Stimulated activated CD8-positive, alpha-beta memory T cell treated with anti-CD3 and anti-CD28 coated beads, Interleukin-7, amount 100 ng/mL, for 1 hour (primary cell): ENCODE results near the gene ZNF280A.
A peak's percentile ranks its signal among the peaks of the same experiment; 100 is the strongest.
"Not testable (repeated sequence)": the region's sequence is repeated elsewhere in the genome, so short reads cannot be mapped to it uniquely, and the experiment has no call there.

ENCODE experiments used
- DNase-seq, 2 donors: peaks; one replicate each; pipeline ENCODE4 v3.0.0-alpha.2; 2020; ENCODE audit warnings: low read depth in 2 of 2

The ZNF280A gene

DNA sequence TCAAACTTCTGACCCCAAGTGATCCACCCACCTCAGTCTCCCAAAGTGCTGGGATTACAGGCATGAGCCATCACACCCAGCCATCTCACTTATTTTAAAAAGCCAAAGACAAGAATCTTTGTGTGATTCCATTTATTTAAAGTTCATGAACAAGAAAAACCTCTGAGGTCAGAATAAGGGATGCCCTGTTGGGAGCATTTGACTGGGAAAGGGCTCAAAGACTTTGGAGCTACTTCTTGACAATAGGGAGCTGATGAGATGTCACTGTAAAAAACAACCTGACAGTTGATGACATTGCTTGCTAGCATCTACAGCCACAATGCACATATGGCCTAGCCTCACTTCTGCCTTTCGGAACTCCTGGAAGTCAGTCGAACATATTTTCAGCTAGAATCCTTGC is 6.5 kb downstream of the ZNF280A start:
- no peak for DNase-seq

DNA sequence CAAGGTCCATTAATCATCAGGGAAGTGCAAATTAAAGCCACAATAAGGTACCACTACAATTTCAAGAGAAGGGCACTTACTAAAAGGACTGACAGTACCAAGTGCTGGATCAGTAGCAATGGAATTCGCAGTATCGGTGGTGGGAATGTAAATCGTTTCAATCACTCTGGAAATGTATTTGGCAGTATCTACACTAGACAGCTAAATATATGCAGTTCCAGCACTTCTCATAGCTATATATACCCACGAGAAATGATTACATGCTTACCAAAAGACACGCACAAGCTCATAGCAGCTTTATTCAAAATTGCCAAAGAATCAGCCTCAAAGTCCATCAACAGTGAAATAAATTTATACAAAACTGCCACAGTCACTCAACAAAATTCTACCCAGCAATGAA is 7.1 kb downstream of the ZNF280A start:
- DNase-seq, result no peak

DNA sequence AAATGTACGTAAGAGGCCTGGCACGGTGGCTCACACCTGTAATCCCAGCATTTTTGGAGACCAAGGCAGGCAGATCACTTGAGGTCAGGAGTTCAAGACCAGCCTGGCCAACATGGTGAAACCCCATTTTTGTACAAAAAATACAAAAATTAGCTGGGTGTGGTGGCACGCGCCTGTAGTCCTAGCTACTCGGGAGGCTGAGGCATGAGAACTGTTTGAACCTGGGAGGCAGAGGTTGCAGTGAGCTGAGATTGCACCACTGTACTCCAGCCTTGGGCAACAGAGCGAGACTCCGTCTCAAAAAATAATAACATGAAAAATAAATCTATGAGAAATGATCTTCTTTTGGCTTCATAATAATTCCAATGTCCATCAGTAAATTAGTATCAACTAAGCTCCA is 9.2 kb downstream of the ZNF280A start:
- not testable (repeated sequence) for DNase-seq

- not testable (repeated sequence) for DNase-seq
Measured at GRCh38 chr22:22509912-22510311, 10.2 kb downstream of the ZNF280A start.

DNA sequence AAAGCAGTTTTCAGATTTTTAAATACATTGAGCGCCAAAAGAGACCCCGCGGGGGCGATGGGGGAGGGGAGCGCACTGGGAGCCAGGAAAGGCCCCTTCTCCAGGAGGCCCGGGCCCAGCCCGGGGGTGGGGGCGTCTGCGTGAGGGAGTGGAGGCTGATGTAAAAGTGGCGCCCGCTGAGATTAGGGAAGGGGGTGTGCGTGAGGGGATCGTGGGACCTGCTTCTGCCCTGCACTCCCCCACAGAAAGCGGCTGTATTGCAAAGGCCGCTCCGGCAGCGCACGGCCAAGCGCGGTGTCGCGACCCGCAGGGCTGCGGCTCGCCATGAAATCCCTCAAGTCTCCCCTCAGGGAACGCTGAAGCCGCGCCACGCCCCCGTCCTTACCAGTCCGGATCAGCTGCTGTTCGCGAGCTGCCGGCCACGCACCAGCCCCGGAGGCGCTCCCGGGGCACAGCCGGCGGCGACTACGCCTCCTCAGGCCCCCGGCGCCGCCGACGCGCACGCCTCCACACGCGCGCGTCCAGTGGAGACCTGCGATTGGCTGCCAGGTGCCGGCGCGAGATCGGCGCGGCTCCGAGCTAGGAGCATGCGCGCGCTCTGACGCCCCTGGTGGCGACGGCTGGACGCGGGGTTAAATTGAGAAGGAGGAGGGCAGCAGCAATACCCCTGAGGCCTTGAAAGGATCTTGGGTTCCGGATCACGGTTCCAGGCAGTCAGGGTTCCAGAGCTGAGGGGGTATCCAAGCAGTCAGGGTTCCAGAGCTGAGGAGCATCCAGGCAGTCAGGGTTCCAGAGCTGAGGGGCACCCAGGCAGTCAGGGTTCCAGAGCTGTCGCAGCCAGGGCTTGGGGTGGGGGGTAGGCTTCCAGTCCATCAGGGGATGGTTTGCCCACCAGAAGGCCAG is 11.5 kb downstream of the ZNF280A start, which contains the start of gene ZNF280B:
Gene ZNF280B (minus strand): TSS at position 469 of the 903 bp plus-strand sequence. CDS start 19,344 bp downstream, outside the sequence.
- DNase-seq, result peak; percentile 60 to 70

DNA sequence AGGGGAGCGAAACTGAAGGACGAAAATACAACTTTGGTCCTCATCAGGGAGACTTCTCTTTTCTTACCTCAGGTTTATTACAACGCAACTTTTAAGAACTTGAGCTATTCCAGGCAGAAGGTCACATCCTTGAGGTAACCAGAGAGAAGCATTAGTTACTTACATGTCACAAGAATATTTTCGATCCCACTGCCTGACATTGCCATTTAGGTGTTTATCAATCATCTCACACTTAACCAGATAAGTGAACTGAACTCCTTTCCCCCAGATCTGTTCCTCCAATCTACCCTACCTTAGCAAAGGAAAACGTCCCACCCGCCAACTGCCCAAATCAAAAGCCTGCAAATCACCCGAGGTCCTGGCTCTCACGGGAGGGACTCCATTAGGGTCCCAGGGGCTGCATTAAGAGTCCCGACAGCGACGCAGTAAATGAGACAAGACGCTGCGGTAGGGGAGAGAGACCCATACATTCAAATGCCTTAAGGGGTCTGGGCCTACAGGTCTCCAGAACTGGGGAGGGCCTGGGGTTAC is 12.3 kb downstream of the ZNF280A start:
- DNase-seq, result no peak

DNA sequence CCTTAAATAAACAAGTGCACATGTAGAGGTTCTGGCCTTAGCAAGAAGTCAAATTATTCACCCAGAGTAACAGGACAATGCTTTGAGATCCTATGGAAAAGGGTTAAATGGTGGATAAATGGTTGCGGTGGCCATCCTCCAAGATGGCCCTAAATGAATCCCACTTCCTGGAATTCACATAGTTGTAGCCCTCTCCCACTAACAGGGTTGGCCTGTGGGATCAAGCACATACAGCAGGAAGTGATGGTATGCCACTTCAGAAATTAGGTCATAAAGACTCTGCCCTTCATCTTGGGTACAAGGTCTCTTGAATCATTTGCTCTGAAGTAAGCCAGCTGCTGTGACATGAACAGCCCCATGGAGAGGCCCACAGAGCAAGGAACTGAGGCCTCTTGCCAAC is 13.3 kb downstream of the ZNF280A start:
- DNase-seq, result no peak

DNA sequence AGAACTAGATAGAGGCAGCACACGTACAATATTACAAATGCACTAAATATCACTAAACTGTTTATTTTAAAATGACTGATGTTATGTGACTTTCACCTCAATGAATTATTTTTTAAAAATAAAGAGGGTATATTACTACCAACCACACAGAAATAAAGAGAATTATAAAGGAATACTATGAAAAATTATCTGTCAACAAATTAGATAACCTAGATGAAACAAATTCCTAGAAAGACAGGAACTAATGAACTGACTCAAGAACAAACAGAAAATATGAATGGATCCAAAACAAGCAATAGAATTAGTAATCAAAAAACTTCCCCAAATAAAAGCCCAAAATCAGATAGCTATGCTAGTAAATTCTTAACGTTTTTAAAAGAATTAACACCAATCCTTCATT is 21.8 kb downstream of the ZNF280A start:
- DNase-seq, result no peak

DNA sequence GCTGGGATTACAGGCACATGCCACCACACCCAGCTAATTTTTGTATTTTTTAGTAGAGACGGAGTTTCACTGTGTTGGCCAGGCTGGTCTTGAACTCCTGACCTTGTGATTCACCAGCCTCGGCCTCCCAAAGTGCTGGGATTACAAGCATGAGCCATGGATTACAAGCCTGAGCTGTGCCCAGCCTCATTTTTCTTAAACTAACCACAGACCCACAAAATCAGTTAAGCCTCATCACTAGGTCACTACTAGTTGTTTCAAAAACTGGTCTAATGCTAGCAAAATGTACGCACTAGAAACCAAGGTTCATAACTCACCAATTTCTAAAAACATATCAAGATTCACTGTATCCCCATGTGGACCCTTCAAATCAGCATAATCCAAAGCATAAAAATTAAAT is 28.5 kb downstream of the ZNF280A start:
- not testable (repeated sequence) for DNase-seq

GRCh38 chr22:22488736-22489135 is 31.3 kb downstream of the ZNF280A start:
- no peak for DNase-seq

GRCh38 chr22:22487869-22488597 is 32.0 kb downstream of the ZNF280A start:
- no peak for DNase-seq

GRCh38 chr22:22487059-22487458 is 33.0 kb downstream of the ZNF280A start:
- DNase-seq, result no peak

DNA sequence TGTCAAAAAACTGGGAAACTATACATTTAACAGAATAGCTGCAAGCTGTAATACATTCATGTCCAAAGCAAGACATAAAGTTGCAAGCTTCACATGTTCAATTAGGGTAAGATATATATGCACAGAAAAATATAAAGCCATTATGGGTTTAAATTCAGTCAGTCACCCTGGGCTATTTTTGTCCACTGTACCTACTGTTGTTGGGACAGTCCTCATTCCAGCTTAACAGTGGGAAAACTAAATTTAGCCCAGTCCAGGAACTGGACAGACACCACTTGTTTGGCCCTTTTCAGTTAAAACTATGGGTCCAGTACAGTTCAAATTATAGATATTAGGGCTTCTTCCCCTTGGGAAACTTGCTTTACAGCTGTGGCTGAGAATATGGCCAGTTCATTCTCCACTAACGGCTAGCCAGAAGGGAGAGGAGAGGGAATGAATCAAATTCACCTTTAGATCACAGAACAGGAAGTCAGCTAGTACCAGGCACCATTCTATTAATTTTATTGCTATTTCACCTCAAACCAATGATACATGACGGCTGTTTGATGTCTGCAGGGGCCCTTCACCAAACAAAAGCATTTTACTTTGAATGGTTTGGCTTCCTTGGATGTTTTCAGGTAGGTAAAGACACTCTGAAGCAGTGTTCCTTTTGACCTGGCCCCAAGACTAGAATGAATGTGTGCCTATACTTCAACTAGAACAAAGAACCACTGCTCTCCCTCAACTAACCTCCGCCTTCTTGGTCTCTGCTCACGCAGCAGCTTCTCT is 33.8 kb downstream of the ZNF280A start:
- DNase-seq, result no peak

- DNase-seq, result no peak
Measured at GRCh38 chr22:22485524-22485923, 34.5 kb downstream of the ZNF280A start.

GRCh38 chr22:22484023-22484422 is 36.0 kb downstream of the ZNF280A start:
- no peak for DNase-seq

DNA sequence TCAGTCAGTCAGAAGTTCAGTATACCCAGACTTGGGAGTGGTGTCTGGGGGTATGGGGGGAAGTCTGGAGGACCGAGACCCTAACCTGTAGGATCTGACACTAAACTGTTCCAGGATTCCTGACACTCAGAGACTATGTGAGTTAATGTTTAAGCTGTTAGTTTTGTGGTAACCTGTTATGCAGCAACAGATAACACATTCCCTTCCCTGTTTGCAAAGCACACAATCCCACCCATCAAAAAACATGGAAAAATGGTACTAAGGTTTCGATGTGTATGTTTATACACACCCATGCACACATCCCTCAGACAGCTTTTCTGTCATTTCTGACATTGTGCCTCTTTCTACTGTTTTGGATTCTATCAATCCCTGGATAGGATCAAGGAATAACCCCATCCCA is 39.1 kb downstream of the ZNF280A start:
- no peak for DNase-seq

GRCh38 chr22:22479999-22480532 is 40.0 kb downstream of the ZNF280A start:
- no peak for DNase-seq

GRCh38 chr22:22479116-22479515 is 41.0 kb downstream of the ZNF280A start:
- DNase-seq, result no peak

GRCh38 chr22:22478470-22478869 is 41.6 kb downstream of the ZNF280A start:
- no peak for DNase-seq

DNA sequence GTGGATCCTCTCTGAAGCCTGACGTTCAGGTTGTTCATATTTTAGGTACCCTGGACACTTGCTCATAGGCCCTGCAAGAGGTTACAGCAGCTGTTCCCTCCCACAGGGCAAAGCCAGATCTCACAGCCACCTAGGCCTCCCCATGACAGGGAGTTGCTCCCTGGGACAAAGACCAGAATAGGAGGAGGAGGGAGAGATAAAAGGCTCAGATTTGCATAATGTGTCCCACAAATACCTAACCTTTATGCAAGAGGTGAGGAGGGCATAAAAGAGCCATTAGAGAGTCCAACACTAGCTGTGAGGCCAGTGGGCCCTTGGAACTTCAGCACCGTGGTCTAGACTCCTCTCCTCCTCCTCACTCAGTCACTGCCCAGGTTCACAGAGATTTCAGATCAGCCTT is 45.3 kb downstream of the ZNF280A start:
- DNase-seq, result no peak

DNA sequence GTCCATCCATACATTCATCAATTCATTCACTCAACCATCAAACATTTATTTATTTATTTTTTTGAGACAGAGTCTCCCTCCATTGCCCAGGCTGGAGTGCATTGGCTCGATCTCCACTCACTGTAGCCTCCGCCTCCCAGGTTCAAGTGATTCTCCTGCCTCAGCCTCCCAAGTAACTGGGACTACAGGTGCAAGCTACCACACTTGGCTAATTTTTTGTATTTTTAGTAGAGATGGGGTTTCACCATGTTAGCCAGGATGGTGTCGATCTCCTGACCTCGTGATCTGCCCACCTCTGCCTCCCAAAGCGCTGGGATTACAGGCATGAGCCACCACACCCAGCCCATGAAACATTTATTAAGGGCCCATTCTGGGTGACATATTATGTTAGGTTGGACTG is 49.0 kb downstream of the ZNF280A start:
- not testable (repeated sequence) for DNase-seq

DNA sequence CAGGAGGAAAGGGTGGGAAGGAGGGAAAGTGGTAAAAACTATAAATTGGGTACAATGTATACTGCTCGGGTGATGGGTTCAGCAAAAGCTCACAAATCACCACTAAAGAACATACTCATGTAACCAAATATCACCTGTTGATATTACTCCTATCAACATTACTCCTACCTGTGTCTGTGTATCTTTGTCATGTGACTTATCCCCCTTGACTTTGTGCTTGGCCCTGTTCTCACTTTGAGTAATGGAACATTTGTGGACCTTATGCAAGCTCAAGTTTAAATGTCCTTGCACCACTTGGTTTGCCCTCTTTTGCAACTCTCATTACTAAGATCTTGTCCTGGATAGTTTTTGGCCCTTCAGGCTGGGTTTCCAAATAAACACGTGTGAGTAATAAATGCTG is 50.5 kb downstream of the ZNF280A start:
- DNase-seq, result no peak
